HG02943 (cell line): Measurements from ENCODE around the gene DRAM2.
"Not testable (repeated sequence)": the region's sequence is repeated elsewhere in the genome, so short reads cannot be mapped to it uniquely, and the experiment has no call there.

Experiments
- ATAC-seq: cut with Tn5 transposase; IDR thresholded peaks from one replicate; pipeline ENCODE4 v1.9.1; 2021; ENCODE audit warnings: mild to moderate bottlenecking, low read depth, moderate library complexity; ENCODE audit not compliant: unreplicated experiment

The DRAM2 gene

GRCh38 chr1:111084999-111085398 lies 54.9 kb downstream of the DRAM2 start:
- no peak for ATAC-seq

- no peak for ATAC-seq
Measured at GRCh38 chr1:111082421-111083203, 57.3 kb downstream of the DRAM2 start.

- ATAC-seq = not testable (repeated sequence)
Measured at GRCh38 chr1:111079329-111079728, 60.6 kb downstream of the DRAM2 start.

DNA sequence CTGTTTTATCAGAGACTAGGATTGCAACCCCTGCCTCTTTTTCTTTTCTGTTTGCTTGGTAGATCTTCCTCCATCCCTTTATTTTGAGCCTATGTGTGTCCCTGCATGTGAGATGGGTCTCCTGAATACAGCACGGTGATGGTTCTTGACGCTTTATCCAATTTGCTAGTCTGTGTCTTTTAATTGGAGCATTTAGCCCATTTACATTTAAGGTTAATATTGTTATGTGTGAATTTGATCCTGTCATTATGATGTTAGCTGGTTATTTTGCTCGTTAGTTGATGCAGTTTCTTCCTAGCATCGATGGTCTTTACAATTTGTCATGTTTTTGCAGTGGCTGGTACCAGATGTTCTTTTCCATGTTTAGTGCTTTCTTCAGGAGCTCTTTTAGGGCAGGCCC lies 62.6 kb downstream of the DRAM2 start:
- not testable (repeated sequence) for ATAC-seq
